Cerebellar cortex (tissue), 1 donor: Measurements from ENCODE around the gene RHBDF2.

Source experiments
- DNase-seq: peaks from one replicate; pipeline ENCODE4 v3.0.0-alpha.2; 2015; ENCODE audit warnings: low spot score

Gene RHBDF2

DNA sequence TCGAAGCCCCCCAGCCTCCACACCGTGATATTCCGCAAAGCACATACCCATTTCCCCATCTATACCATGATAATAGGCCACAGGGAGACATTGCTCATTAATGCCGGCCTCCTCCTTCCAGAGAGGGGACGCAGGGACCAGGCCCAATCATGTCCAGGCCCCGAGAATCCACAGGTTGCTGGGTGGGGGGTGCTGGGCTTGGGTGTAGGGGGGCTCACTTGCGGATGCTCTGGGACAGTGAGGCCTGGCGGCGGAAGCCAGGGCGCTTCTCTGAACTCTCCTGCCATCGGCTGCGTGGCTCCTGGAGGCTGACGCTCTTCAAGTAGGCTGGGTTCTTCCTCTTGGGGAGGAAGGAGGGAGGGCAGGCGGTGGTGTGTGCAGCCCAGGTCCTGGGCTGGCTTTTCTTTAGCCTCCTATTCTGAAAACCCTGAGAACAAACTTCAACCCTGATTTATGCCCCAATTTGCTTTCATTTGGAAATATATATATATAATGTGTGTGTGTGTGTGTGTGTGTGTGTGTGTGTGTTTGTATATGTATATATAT lies 21.6 kb downstream of the RHBDF2 start:
- no peak for DNase-seq

DNA sequence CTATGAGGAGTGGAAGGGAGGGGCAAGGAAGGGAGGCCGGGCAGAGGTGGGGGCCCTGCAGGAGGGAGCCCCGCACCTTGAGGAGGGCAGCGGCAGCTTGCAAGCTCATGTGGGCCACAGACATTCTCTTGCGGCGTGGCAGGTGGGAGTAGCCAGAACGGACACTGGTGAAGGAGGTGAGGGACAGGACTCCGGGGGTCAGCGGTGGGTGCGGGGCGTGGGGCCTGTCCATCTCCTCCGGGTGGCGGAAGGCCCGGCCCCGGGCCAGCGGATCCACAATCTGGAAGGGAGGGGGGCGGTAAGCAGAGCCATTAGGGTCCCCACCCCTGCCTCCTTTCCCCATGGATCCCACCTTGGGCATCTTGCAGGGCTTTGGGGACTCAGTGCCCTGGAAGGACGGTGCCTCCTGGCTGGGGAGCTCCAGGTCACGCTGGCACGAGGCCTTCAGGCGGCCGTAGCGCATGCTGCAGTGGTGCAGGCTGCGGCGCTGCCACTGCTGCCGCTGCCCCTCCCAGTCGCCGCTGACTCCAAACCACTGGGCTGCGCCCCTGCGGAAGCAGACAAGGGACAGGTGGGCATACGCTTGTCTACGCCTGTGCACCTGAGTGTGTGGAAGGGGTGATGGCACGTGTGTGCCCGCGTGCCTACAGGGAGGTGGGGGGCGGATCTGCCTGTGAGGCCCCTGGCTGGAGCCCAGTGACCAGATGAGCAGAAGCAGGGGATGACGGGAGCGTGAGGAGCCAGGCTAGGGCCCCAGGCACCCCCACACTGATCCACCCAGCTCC lies 22.3 kb downstream of the RHBDF2 start:
- DNase-seq: no peak

DNA sequence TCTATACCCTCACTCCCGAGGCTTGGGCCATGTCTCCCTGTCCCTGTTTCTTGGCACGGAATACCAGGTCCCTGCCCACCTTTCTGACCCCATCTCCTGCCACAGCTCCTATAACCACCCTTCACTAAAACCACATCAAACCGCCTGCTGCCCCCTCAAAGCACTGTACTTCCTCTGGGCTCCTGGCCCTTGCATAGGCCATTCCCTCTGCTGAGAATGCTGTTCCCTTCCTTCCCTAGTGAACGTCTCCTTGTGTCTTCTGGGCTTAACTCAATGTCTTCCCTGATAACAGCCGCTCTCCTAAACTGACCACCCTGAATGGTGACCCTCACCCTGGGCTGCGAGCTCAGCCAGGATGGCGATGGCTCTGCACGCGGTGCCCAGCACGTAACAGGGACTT lies 23.1 kb downstream of the RHBDF2 start:
- no peak for DNase-seq

DNA sequence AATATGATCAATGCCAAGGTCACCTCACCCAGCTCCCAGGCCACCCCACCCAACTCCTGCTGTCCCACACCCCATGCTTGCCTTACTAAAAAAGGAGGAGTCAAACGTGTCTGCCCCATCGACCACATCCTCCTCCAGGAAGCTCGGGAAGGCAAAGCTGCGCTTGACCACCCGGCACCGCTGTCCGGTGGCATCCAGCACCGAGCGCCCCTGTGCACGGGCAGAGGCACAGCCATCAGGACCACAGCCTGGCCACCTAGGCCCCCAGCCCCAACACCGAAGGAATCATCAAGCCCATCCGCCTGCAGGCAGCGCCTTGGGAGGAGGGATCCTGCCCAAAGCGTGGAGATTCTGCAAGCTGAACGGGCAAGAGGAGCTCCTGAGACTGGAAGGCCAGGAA lies 23.6 kb downstream of the RHBDF2 start:
- no peak for DNase-seq

DNA sequence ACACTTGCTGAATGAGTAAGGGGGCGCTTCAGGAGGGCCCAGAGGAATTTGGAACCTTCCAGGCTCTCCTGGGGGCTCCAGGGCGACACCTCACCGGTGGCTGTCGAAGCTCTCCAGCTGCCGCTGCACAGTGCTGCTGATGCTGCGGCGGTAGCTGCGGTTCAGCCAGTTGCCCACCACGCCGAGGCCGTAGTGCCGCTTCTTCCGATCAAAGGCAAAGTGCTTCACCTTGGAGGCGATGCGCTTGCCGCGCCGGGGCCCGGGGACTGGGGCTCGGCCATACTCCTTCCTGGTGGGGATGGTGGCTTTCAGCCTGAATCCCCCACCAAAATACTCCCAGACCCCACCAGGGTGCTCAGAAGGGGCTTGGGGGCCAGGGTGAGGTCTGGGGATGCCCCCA lies 24.5 kb downstream of the RHBDF2 start:
- DNase-seq: no peak

DNA sequence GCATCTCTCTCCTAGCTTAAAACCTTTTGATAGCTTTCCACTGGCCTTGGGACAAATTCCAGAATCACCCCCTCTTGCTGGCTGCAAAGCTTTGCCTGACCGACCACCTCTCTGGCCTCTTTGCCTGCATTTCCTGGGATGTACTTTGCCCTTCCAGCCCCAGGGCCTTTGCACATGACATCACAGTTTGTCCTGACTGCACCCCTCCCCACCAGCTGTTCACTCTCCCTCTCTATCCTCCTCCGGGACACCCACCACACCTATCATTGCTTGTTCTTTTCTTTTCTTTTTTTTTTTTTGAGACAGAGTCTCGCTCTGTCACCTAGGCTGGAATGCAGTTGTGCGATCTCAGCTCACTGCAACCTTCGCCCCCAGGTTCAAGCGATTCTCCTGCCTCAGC lies 25.9 kb downstream of the RHBDF2 start:
- DNase-seq: no peak

DNA sequence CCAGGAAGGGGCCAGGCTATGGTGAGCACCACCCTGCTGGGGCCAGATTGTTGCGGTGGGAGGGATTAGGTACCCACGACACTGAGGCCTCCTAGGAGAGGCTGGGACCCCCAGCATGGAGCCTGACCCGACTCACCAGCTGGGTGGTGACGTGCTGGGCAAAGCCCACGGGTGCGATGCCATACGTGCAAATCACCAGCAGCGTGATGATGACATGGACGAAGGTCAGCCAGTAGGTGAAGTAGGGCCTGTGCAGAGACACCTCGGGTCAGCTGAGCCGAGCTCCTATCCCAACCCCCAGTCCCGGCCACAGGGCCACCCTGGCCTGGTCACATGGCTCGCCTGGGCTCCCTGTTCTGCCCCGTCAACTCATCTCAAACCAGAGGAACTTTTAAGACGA lies 26.3 kb downstream of the RHBDF2 start:
- no peak for DNase-seq

DNA sequence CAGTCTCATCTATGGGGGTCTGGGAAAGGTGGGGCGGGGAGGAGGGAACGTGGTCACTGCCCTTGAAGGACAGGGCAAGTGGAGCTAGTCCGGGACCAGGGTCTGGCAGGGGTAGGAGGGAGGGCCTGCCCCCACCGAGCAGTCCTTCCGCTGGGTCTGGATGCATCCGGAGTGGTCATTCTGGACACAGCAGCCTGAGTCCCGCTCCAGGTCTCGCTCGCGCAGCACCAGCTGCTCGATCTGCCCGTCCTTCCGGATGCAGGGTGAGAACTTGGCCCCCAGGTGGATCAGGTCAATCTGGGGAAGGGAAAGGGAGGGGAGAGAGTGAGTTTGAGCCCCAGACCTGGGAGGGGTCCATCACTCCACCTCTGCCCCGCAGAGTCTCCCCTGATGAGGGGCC lies 27.0 kb downstream of the RHBDF2 start:
- DNase-seq: no peak

DNA sequence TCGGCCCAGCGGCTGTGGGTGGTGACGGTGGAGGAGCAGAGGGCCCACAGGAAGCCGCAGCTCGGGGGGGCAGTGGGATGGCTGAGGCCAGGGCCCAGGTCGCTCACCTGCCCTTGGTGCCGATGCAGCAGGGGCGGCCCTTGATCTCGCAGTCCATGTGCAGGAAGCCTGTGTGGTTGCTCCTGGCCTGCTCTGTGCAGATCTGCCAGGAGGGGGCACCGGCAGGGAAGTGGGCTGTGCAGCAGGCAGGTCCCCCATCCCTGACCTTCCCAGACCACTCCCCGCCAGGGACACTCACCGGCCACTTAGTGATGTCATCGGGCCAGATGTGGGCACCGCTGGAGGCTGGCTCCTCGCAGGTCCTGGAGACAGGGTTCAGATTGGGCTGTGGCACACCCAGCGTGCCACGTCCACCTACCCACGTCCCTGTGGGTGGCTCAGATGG lies 27.7 kb downstream of the RHBDF2 start:
- DNase-seq: no peak

DNA sequence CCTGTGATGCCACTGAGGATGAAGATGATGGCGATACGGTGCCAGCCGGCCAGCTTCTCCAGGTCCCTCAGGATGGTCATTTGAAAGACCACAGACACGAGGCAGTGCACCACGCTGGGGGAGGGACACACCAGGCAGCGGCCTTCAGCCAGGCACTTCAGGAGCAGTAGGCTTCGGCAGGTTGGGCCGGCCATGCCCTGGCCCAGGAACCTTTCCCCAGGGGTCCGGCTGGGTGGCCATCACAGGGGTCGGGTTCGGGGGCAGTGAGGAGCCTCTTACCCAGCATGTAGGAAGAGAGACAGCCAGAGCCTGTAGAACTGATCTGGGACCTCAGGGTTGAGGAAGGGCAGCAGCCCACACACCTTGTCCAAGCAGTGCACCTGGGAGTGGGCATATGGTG lies 28.5 kb downstream of the RHBDF2 start:
- no peak for DNase-seq

DNA sequence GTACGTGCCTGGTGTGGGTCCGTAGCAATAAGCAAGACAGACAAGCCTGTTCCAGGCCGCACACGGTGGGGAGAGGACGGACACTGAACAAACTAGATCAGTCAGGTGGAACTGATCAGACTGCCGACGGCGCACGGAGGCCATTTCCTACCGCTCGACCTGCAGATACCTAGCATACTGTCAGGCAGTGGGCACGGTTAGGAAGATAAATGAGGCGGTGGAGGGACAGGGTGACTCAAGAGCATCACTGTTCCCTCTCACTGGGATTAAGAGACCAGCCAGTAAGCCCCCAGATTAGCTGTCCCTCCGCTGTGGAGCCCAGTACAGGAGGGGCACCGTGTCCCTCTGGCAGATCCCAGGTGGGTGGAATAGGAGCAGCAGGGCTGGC lies 29.0 kb downstream of the RHBDF2 start:
- no peak for DNase-seq

DNA sequence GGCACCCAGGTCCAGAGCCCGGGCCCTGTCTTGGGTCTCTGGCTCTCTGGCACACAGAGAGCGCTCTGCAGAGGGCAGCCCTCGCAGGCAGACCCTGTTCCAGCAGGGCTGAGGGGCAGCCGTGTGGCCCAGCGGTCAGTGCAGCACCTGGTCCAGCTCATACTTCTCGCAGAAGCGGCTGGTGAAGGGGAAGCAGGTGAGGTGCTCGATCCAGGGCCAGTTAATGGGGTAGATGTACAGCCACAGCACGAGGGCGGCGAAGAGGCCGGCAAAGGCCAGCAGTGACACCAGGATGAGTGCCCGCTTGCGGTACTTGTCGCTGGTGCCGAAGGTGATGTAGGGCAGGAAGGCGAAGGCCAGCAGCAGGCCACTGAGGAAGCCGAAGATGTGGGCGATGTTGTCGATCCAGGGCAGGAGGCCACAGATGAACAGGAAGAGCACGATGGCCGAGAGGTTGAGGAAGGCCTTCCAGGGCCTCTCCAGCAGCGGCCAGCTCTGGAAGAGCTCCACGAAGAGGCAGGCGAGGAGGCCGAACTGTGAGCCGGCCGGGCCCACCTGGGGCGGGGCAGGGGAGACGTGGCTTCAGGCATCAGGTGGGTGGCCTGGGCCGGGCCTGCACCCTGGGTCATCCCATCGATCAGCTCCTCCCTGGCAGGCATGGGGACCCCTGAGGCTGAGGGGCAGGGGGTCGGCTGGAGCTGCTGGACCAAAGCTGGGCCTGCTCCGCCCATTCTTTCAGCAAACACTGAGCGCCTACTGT lies 29.5 kb downstream of the RHBDF2 start:
- DNase-seq: no peak

DNA sequence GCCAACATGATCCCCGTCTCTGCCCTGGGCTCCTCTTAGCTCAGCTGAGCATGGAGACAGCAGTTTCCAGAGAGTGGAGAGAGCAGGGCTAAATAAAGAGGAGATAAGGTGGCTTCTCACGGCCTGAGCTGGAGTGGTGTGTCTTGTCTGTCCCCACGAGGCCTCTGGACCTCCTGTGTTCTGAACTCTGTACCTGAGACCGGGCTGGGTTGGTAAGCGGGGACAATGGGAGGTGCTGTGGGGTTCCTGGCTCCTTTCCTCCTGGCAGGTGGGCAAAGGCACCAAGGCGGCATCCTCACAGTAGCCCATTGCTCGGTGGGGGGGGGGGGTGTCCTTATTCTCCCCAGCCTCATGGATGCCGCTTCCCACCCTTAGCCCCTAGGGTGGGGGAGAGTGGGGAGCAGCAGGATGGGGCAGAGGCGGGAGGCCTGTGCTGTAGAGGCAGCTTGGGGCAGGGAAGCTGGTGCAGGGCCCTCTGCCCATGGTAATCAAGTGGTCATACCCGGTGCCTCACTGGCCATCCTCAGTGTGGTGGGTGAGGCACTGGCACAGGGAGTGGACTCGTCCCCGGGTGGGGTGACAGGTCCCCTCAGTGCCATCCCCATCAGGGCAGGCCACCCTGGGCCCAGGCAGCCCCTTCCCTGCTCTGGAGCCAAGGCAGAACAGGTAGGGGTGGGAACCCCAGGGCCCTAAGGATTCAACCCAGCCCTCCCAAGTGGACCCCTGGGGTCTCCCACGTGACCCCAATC lies 31.1 kb downstream of the RHBDF2 start:
- no peak for DNase-seq

DNA sequence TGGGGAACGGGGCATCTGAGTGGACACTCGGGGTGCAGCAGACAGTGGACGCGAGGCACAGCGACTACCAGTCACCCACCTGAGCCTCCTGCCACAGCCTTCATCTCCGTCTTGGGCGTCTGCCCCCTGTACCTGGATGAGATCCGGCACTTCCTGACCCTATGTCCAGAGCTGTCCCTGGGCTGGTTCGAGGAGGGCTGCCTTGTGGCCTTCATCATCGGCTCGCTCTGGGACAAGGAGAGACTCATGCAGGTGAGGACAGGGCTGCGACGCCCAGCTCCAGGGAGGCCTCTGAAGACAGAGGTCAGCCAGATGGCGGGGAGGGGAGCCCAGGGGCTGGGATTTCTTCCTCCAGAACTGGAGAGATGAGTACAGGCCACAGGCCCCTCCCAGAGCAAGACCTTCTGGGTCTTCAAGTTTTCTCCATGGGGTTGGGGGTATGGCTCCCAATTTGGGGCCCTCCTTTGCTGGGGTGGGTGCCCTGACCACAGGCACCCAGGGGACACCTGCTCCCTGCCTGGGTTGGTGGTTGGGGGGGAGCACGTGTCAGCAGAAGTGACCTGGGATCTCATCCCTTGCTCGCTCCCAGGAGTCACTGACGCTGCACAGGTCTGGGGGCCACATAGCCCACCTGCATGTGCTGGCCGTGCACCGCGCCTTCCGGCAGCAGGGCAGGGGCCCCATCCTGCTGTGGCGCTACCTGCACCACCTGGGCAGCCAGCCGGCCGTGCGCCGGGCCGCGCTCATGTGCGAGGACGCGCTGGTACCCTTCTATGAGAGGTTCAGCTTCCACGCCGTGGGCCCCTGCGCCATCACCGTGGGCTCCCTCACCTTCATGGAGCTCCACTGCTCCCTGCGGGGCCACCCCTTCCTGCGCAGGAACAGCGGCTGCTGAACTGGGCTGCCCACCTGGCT lies 31.9 kb downstream of the RHBDF2 start:
- DNase-seq: no peak

DNA sequence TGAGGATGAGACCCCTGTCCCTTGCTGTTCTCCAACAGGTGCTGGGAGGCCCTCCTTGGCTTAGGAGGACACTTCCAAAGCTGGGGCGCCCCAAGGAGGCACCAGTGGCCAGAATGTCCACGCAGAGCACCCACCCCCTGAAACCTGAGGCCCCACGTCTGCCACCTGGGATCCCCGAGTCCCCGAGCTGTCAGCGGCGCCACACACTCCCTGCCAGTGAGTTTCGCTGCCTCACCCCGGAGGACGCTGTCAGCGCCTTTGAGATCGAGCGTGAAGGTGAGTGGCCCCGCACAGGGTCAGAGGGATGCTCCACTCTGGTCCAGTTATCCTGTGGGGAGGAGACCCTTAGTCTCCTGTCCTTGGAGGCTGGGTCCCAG lies 32.6 kb downstream of the RHBDF2 start:
- DNase-seq: no peak

DNA sequence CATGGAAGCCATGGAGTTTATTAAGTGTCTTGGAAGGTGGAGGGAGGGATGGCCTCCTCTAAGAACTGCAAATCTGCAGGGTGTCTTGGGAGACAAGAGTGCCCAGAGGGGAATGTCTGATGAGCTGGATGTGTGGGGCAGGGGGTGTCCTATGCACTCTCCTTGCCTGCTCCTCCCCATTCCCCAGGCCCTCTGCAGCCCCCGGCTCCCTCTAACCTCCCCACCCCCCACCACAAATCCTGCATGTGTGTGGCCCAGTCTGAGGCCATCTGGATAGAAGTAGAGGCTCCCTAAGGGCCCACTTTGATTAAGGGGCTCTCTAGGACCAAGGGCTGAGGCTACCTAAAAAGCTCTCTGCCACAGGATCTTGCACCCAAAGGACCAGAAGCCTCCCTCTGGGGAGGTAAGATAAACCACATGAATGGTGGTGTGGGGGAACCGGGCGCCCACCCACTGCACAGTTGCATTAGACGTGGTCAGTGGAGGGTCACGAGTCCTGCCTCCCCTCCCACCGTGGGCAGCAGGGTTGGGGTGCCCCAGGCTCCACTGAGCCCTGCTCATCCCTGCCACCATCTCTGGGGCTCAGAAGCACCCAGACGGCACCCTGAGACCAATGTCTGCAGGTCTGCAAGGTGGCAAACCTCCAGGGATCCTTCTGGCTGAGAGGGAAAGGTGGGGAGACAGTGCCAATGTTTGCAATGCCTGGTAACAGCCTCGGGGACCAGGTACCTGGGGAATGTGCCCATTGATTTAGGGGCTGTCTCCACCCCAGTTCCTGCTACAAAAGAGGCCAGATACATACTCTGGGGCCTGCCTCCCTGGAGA lies 33.2 kb downstream of the RHBDF2 start:
- DNase-seq: no peak

DNA sequence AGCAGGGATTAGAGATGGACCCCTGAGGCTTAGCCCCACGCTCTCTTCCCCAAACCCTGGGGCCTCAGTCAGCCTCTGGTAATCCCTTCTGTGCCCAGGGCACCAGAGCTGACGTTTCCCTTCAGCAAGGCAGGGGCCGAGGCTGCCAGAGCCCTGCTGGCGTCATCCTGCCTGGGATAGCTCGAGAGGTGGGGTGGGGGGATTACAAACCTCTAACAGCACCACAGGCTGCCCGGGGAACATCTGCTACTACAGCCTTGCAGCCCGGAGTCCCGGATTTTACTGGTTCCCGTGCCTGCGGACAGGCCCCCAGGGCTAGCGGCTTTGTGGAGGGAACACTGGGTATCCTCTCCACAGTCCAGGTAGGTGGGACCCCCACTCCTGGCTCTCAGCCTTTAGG lies 33.9 kb downstream of the RHBDF2 start, which contains the start of gene AANAT:
AANAT (plus strand) TSS at position 238 of the 400 bp plus-strand sequence. CDS start 1,144 bp downstream, outside the sequence.
- no peak for DNase-seq

DNA sequence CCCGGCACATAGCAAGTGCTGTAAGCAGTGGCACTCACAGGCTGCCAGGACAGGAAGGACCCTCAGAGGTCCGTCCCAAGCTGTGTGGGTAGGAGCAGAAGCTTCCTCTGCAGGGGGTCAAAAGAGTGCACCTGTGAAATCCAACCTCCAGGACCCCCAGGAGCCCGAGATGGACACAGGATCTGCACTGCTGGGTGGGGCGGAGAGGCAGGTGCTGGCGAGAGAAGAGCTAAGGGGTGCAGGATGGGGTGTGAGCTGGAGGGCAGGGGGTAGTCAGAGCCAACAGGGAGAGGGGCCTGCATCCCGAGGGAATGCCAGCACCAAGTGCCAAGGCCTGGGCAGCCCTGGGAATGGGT lies 34.5 kb downstream of the RHBDF2 start:
- no peak for DNase-seq

DNA sequence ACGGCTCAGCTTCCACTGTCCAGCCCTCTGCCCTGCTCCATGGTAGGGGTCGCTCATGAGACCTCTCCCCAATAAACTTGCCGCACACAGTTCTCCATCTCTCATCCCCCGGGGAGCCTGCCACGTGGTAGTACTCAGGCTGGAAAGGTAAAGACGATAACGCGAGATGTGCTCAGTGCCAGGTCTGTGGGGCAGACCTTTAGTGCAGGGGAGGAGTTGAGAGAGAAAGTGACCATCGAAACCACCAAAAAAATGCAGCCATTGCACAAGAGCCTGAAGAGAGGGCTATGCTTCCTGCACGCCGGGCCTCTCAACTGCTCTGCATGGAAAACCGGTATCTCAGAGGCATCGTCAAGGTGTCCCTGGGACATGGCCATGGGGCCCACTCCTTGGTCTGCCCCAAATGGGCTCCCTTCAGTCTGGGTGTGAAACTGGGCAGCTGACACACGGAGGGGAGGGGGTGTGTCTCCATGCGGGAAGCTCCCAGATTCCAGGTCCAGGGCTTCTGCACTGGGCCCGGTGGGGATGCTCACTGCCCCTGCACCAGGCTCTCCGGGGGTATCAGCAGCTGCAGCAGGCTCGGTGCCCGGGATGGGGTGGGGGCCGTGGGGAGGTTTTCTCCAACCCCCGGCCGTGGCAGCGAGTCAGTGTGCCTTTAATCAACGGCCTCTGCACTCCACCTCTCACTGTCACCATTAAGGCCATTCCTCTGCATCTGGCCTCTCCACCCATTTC lies 38.5 kb downstream of the RHBDF2 start:
- DNase-seq: no peak
